Stimulated activated CD8-positive, alpha-beta memory T cell treated with anti-CD3 and anti-CD28 coated beads, Interleukin-12 subunit alpha, Interleukin-12 subunit beta, amount 100 ng/mL, for 24 hours (primary cell): Measurements from ENCODE around the gene TTL.
"Not testable (repeated sequence)": the region's sequence is repeated elsewhere in the genome, so short reads cannot be mapped to it uniquely, and the experiment has no call there.

ENCODE experiments used
- DNase-seq: peaks from one replicate; pipeline ENCODE4 v3.0.0-alpha.2; 2020; ENCODE audit errors: extremely low read depth

The TTL gene

DNA sequence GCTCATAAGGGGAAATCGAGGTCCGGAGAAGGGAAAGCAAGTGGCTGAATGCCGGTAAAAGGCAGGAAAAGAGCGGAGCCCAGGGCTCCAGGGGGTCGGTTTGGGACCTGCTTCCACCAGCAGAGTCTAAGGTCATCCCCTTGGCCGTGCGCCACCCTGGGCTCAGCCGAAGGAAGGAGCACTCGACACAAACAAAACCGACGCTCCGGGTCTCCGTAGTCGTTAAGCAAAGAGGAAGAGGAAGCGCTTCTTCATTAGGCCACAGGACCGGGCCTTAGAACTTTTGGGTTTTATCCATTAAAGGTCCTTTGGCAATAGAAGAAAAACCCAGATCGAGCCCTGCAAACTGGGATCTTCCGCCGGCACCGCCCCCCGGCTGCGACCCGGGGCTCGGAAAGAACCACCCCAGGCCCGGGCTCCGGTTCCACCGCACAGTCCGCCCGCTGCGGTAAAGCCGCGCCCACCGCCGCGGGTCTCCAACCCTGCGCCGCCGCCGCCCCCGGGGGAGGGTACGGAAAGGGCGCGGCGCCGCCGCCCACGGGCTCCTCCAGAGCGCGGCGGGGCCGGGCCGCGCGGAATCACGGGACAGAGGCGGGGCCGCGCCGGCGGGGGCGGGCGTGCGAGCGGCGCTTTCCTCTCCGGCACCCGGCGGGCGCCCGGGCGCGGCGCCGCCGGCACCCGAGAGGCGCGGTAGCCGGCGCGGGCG, at the start of gene TTL:
TTL (plus strand) TSS at position 629 of the 706 bp plus-strand sequence. CDS start 189 bp downstream, outside the sequence.
- peak; percentile 54 for DNase-seq

DNA sequence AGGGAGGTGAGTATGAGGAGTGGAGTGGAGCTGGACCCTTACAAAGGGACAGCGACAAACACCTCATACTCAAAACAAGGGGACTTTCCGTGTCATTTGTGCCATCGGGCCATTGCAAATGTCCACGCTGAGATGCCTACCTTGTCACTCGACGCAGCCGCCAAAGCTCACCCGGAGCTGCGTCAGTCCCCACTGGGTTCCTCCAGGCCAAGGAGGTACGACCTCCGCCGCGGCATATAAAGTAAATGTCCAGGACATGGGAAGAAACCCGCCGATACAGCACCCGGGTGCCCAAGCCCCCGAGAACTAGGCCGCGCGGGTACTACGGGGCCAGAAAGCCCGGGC, 49.6 kb upstream of the TTL start:
- not testable (repeated sequence) for DNase-seq

DNA sequence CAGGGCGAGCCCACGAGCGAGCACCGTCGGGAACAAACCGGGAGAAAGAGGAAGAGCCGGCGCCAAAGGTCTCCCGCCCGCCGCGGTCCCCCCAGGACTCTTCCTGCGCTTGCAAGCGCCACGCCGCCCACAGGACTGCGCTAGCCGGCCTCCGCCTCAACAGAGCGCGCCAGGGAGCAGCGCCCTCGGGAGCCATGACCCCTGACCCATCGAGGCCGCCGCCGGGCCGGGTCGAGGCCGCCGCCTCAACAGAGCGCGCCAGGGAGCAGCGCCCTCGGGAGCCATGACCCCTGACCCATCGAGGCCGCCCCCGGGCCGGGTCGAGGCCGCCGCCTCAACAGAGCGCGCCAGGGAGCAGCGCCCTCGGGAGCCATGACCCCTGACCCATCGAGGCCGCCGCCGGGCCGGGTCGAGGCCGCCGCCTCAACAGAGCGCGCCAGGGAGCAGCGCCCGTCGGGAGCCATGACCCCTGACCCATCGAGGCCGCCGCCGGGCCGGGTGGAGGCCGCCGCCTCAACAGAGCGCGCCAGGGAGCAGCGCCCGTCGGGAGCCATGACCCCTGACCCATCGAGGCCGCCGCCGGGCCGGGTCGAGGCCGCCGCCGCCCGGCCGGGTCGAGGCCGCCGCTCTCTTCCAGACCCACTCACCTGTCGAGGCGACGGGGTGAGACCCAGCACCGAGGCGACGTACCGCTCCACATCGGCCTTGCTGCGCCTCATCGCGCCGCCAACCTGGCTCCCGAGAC, 49.0 kb upstream of the TTL start:
- DNase-seq, result not testable (repeated sequence)

DNA sequence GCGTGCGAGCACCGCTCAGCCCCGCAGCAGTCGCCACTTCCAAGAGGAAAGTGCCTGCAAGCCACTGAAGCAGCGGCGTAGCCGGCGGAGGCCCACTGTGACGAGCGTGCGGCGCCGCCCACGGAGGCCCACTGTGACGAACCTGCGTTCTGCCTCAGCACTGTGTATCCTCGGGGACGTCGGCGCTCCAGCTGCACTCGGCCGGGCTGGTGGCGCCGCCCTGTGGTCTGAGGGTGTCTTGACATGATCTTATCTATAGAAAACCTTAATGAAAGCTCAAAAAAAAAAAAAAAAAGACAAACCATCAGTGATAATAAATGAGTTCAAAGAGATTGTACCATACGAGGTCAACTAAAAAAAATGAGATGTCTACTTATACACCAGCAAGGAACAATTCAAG, 48.5 kb upstream of the TTL start, which contains the start of gene RGPD8:
RGPD8 (minus strand) TSS at position 166 of the 400 bp plus-strand sequence. CDS start 192 bp downstream, outside the sequence.
- DNase-seq, result peak; percentile 65

DNA sequence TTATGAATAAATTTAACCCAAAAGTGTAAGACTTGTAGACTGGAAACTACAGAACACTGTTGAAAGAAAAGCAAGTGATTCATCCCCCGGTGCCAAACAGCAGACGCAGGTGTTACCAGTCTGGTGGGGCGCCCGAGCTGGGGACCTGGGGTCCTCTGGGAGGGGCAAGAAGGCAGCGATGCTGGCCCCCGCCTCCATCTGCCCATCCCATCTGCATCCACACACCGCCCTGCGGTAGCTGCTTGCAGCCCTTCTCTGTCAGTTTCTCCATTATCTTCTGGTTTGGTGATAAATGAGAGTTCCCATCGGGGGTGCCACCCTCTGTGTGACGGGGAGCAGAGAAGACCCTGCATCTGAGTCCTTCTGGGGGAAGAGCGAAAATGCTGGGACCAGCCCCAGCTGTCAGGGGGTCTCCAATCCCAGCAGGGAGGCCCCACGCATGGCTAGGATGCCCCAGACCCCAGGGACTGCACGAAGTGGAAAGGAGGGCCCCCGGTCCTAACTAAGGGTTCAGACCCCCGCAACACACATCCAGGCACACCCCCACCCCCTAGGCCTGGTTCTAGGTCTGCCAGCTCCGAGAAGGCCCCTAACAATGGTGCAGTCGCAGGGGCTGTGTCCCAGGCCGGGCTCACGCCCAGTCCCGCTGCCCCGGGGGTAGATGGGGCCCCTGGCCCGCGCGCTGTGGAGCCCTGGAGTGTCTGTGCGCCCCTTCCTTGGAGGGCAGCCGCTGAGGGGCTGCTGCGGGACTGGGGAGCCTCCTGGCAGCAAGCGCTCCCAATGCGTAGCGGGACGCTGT, 47.8 kb upstream of the TTL start:
- DNase-seq, result no peak

DNA sequence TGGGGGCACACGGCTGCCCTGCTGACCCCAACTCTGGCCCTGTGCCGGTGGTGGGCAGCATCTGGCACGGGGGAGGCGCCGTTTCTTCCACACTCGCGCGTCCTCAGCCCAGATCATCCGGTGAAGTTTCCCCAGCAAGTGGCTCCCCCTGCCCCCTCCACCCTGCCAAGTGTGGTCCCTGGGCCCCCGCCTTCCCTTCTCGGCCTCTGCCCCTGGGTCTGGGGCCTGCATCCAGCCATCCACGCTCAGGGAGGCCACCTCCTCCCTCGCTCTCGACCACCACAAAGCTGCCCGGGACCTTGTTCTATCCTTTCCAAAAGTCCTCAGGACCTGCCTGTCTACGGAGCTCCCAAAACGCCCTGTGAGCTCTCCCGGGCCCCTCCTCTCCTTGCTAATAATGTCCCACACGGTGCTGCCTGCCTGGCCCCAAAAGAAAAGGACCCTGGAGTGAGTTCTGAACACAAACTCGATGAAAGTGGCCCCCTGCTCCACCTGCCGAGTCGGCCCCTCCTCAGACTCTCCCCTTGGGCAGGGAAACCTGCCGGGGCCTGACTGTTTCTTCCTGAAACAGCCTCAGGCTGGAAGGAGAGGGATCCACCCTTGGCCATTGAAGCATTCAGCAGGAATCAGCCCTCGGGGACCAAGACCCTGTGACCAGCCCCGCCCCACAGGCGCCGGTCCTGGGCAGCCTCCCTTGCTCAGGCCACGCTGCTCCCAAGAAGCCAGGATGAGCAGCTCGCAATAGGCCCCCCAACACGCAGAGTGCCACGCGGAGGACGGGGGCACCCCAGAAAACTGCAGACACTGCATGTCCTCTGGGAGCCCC, 46.9 kb upstream of the TTL start:
- not testable (repeated sequence) for DNase-seq

DNA sequence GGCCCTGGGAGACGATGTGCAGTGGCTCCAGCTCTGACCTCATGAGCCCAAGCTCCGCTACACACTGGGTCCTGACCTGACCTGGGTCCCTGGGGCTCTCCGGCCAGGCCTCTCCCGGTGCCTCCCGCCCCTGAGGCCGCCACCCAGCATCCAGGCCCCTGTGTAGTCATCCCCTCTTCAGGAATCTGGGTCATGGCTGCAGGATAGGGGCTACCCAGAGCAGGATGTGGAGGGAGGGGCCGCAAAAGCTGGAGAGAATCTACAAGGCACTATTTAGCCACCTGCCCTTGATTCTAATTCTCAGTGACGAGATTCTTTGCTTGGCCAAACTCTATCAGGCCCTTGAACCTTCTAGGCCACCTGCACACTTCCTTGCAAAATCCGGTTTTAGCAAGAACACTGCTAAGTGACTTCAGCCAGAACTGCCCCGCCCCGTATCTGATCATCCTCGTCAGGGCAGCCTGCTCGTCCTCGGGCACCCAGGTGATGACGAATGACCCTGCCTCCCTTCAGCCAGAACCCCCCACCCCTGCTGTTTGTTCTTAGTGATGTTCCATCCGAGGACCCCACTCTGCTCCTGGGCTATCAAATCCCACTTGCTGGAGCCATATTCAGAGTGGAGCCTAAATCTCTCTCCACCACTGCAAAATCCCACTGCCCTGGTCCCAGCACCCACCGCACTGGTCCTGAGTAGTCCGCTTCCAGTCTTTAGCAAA, 46.1 kb upstream of the TTL start:
- not testable (repeated sequence) for DNase-seq

DNA sequence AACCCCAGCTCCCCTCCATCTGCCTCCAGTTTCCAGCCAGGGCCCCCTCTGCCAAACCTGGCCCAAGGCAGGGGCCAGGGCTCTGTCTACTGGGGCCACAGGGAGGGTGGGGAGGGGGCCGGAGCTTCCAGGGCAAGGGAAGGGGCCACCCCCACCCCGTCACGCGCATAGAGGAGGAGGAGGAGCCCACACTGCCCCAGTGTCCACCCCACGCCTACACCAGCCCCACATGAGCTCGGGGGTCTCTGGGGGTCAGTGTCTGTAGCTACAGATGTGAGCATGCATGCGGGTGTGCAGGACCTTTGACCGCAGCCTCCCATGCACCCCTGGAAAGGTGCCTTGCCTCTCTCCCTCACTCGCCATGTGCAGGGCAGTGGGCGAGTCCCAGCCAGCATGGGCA, 45.0 kb upstream of the TTL start:
- not testable (repeated sequence) for DNase-seq

DNA sequence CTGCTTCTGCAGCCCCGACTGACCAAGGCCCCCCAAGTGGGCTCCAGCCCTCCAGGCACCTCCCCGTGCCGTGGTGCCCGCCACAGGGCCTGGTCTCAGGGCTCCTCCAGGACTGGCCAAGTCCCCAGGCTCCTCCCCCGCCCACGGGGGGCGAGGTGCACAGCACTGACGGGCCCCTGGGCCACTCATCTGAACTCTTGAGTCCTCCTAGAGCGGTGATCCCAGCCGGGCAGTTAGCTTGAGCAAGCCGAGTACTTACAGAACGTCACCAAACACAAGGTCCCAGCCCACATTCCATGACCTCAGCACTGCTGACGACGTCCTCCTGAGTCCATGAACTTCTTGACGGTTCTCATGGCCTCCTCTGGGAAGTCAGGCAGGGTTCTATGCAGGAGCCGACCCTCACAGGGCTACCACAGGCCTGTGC, 44.5 kb upstream of the TTL start:
- DNase-seq, result not testable (repeated sequence)

DNA sequence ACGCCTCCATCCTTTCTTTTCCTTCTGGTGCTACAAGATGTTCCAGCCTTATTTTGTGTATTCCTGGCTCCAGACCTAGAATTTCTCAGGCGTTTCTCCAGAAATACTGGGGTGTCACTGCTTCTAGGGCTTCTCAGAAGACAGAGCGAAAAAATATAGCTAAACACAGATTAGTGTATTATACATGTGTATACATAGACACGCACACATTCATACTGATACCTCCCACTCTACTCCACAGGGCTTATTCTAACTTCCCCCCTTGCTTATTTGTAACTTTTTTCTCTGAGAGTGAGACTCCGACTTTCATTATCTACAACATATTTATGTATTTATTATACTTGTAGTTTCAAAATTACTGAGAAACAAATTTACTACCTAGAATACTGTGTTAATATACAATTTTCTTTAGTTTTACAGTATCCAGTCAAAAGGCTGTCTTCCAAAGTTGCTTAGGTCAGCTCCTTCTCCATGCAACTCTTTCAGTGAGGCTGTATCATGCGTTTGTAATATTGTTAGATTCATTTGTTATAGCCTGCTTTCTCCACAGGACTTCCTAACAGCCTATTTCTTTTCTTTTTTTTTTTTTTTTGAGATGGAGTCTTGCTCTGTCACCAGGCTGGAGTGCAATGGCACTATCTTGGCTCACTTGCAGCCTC, 43.2 kb upstream of the TTL start:
- DNase-seq, result not testable (repeated sequence)

DNA sequence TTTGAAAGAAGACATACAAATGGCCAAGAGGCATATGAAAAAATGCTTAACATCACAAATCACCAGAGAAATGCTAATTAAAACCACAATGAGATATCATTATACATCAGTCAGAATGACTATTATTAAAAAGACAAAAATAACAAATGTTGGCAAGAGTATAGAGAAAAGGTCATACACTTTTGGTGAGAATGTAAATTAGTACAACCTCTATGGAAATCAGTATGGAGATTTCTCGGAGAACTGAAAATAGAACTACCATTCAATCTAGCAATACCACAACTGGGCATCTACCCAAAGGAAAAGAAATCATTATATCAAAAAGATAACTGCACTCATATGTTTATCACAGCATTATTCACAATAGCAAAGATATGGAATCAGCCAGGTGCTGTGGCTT, 37.7 kb upstream of the TTL start:
- DNase-seq, result not testable (repeated sequence)

DNA sequence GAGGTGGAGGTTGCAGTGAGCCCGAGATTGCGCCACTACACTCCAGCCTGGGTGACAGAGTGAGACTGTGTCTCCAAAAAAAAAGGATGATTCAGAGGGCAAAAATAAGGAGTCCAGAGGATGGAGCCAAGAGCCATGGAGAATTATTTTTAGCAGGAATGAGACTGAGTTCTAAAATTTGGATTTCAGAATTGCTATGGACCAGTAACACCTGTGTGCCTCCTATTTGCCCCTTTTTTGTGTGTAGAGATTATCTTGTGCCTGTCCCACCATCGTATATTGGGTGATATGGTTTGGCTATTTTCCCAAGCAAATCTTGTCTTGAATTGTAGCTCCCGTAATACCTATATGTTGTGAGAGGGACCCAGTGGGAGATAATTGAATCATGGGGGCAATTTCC, 32.1 kb upstream of the TTL start:
- no peak for DNase-seq

DNA sequence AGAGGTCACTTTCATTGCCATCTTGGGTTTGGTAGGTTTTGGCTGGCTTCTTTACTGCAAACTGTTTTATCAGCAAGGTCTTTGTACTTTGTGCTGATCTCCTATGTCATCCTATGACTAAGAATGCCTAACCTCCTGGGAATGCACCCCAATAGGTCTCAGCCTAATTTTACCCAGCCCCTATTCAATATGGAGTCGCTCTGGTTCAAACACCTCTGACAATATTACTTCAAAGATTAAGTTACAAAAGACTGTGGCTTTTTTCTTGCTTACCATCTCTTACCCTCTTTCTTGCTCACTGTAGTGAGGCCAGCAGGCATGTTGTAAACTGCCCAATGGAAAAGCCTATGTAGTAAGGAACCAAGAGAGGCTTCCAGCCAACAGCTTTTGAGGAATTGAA, 30.6 kb upstream of the TTL start:
- no peak for DNase-seq

DNA sequence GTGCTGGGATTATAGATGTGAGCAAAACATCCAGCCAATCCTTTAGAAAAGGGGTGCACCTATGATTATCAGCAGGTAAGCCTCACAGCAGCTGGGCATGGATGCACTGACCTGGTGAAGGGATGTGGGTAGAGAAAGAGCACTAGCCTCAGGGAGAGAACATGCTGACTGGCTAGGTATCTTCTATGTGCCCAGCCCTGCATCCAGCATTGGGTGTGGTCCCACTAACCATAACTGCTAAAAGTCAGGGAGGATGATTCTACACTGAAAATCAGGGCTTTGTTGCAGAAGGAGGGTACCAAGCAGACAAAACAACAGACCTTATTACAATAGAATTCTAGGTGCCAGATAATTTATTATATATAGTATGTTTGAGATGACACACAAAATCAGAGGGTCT, 27.4 kb upstream of the TTL start:
- DNase-seq, result no peak

DNA sequence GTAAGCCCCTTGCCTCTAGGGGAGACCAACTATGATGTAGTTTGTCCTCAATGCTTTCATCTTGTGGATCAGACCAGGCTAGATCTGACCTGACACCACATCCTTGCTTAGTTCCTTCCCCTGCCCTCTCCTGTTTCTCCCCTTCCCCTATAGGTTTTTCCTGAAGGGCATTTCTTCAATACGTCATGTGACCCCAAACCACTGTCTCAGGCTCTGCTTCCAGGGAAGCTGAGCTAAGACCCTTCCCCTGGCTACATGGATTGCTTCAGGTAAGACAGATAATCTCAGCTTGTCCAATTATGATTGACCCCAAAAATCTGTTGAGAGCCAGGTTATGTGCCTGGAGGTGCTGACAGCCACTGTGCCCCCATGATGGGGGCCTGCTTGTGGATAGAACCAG, 22.6 kb upstream of the TTL start:
- no peak for DNase-seq

DNA sequence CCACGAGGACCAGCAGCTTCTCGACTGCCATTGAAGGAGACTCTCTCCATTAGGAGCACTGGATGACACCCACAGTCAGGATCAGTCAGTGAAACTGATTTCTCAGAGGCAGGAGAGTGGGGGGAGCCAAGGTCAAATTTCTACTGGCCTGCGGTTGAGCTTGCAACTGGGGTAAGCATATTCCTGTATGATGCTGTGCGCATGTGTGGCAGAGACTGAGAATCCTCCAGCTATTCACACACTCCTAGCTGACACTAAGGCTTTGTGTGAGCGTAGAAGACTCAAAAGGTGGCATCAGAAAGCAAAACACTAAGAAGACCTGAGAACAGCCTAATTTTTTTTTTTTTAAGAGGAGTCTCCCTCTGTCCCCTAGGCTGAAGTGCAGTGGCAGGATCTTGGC, 19.8 kb upstream of the TTL start:
- no peak for DNase-seq

DNA sequence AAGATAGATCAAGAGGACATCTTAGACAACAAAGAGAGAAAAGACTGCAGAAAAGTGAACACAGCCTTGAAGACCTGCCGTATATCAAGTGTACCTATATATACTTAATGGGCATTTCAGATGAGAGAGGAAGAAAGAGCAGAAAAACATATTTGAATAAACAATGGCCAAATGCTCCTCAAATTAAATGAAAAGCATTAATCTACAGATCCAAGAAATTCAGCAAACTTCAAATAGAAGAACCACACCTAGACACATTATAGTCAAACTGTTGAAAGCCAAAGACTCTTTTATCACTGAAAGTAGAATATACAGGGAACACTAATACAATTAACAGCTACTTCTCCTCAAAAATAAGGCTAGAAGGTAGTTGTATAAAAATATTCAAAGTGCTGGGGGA, 18.7 kb upstream of the TTL start:
- no peak for DNase-seq

DNA sequence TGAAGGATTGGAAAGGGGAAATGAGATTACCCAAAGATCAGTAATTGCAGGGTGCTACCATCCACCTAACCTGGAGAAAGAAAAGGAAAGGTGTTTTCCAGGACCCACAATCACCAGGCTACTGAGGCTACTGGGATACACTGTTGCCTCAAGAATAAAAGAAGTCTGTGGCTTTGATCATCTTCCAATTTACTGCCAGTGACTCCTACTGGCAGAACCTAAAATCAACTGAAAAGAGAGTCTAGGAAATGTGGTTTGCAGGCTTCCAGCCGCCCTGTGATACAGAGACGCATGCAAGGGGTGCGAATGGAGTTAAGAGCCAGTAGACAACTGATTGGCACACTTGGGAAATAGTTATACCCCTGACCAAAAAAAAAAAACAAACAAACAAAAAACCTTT, 16.6 kb upstream of the TTL start:
- DNase-seq, result no peak

DNA sequence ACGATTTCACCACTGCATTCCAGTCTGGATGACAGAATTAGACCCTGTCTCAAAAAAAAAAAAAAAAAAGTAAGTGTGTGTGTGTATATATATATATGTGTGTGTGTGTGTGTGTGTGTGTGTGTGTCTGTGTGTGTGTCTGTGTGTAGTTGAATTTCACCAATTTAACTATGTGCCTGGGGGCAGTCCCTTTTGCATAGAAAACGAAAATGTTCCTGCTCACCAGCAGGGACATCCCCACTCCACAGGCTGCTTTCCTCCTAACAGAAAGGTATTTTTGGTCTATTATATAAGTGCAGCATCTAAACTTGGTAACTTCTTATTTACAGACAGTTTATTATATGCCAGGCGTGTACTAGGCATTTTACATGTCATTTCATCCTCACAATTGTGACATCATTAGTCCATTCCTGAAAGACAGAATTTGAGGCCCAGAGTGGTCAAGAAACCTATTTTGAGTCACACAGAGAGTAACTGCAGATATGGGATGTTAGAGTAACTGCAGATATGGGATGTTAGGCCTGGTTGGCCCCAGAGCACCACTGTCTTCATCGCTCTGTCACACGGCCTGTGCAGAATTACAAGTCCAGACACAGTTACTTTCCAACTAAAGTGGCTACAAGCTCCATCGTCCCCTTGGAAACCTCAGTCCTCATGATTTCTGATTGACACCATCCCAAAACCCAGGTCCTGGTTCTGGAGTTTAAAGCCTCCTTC, 9.3 kb upstream of the TTL start:
- DNase-seq, result no peak
